Cerebellar nuclear complex (tissue), 1 donor: ENCODE data around the gene UBQLN4.
"Not testable (repeated sequence)": the region's sequence is repeated elsewhere in the genome, so short reads cannot be mapped to it uniquely, and the experiment has no call there.

ENCODE experiments used
- DNase-seq, 2 experiments: peaks; one replicate each; lab custom pipeline; 2025; lab: John Stamatoyannopoulos, UW

Gene UBQLN4

GRCh38 chr1:156060937-156061636, 7.5 kb upstream of the UBQLN4 start, which contains the start of gene RAB25:
Gene RAB25, plus strand, starts transcription at chr1:156061160. Its CDS starts 241 bp downstream, at chr1:156061401.
- no peak for DNase-seq

- DNase-seq: no peak
Measured at GRCh38 chr1:156056326-156056849, 2.8 kb upstream of the UBQLN4 start.

GRCh38 chr1:156055281-156056048, 1.9 kb upstream of the UBQLN4 start:
- DNase-seq: no peak

- peak; percentile 79 to 95 for DNase-seq
Measured at GRCh38 chr1:156054500-156055280, 1.1 kb upstream of the UBQLN4 start, which contains the start of gene LAMTOR2. Gene LAMTOR2, plus strand, starts transcription at chr1:156054782. Its CDS starts 108 bp downstream, at chr1:156054890.

- no peak for DNase-seq
Measured at GRCh38 chr1:156052862-156053767, 483 bp downstream of the UBQLN4 start.

GRCh38 chr1:156051011-156051725, 2.4 kb downstream of the UBQLN4 start:
- no peak for DNase-seq

- no peak for DNase-seq
Measured at GRCh38 chr1:156050376-156050775, 3.2 kb downstream of the UBQLN4 start.

- no peak for DNase-seq
Measured at GRCh38 chr1:156048663-156049258, 4.8 kb downstream of the UBQLN4 start.

- no peak for DNase-seq
Measured at GRCh38 chr1:156045076-156045475, 8.5 kb downstream of the UBQLN4 start.

GRCh38 chr1:156042828-156043227, 10.8 kb downstream of the UBQLN4 start:
- no peak for DNase-seq

GRCh38 chr1:156034991-156035390, 18.6 kb downstream of the UBQLN4 start:
- not testable (repeated sequence) for DNase-seq

- DNase-seq: no peak
Measured at GRCh38 chr1:156033011-156033410, 20.6 kb downstream of the UBQLN4 start.

- DNase-seq: no peak
Measured at GRCh38 chr1:156026588-156026987, 27.0 kb downstream of the UBQLN4 start.

GRCh38 chr1:156025876-156026275, 27.7 kb downstream of the UBQLN4 start:
- DNase-seq: no peak

GRCh38 chr1:156024801-156025200, 28.8 kb downstream of the UBQLN4 start:
- DNase-seq: no peak

GRCh38 chr1:156021954-156022353, 31.6 kb downstream of the UBQLN4 start:
- no peak for DNase-seq

- DNase-seq: no peak
Measured at GRCh38 chr1:156021093-156021428, 32.5 kb downstream of the UBQLN4 start.

- peak; percentile 42 to 83 for DNase-seq
Measured at GRCh38 chr1:156020293-156021092, 33.1 kb downstream of the UBQLN4 start, which contains the start of gene SSR2. Gene SSR2, minus strand, starts transcription at chr1:156020951. Its CDS starts 784 bp downstream, at chr1:156020167.

GRCh38 chr1:156019946-156020292, 33.7 kb downstream of the UBQLN4 start:
- no peak for DNase-seq
